Right lobe of liver (tissue), 6 donors: ENCODE results near the gene MGRN1. TPM values are rescaled to one million over a fixed set of nuclear protein-coding genes. Genes with fewer than 3 reads are reported as not detected.

Experiments used
- ATAC-seq, 4 donors: fragments of 200-7000 bp; cut with Tn5 transposase; one replicate each; pipeline ENCODE4 v1.9.1; 2020; ENCODE audit warnings: mild to moderate bottlenecking in 4 of 4, moderate library complexity in 4 of 4
- DNase-seq, 3 donors: peaks; one replicate each; pipeline ENCODE4 v3.0.0-alpha.2; 2020
- H3K27ac ChIP-seq, 3 donors: fragments of 200-600 bp; one replicate each; pipeline ENCODE4 v1.8.0; 2022
- H3K27me3 ChIP-seq, 2 donors: fragments of 200-600 bp; one replicate each; pipeline ENCODE4 v1.8.0; 2022
- H3K36me3 ChIP-seq, 4 donors: fragments of 200-600 bp; sonication (generic) in 1 of 4; one replicate each; pipeline versions ENCODE4 v1.5.1 to v1.8.0; 2017 to 2022; ENCODE audit warnings: control low read depth in 1 of 4
- H3K4me1 ChIP-seq, 4 donors: fragments of 200-600 bp; sonication (generic) in 1 of 4; one replicate each; pipeline versions ENCODE4 v1.5.1 to v1.8.0; 2017 to 2022; ENCODE audit warnings: control low read depth in 1 of 4
- H3K4me3 ChIP-seq, 3 donors: fragments of 200-600 bp; one replicate each; pipeline ENCODE4 v1.8.0; 2022
- H3K9me3 ChIP-seq, 4 donors: fragments of 200-600 bp; sonication (generic) in 1 of 4; one replicate each; pipeline versions ENCODE4 v1.5.1 to v1.8.0; 2017 to 2022; ENCODE audit warnings: control low read depth in 1 of 4
- CTCF ChIP-seq, 4 donors: fragments of 200-600 bp in 3 of 4; fragments of 450-650 bp in 1 of 4; IDR thresholded peaks; one replicate each; pipeline versions ENCODE4 v1.5.1 to v1.8.0; 2016 to 2022; ENCODE audit warnings: antibody characterized with exemption in 4 of 4, mild to moderate bottlenecking in 2 of 4
- POLR2A ChIP-seq: fragments of 450-650 bp; IDR thresholded peaks from one replicate; pipeline ENCODE4 v1.6.1; 2017; ENCODE audit warnings: antibody characterized with exemption, mild to moderate bottlenecking
- WGBS: methylation state at CpG from one replicate; pipeline ENCODE4 v1.1.6; 2018; ENCODE audit warnings: low coverage, low lambda C conversion rate; ENCODE audit not compliant: insufficient coverage; ENCODE audit errors: missing lambda C conversion rate; 5-methylcytosine and 5-hydroxymethylcytosine counted together
- intact Hi-C, 2 donors: fragments of 100-400 bp; cut with DNase I; formaldehyde crosslinking; loops; one replicate each; pipeline versions ENCODE4 v1.11.2 to v1.14.1; 2022
- long read RNA-seq: library from polyadenylated mRNA; unstranded; transcript quantifications from one replicate; pipeline ENCODE4 v2.0.0, GENCODE V29; 2019
- total RNA-seq, 6 experiments: library from RNA; depleted of rRNA in 2 of 6; stranded (reverse); fragments of >200 nt in 2 of 6; fragmentation: NEBNext Ultra II Directional in 3 of 6; extraction: Animal tissue kit (Norgen Biotek cat#: 25700) in 3 of 6; gene quantifications; one replicate each; pipeline versions ENCODE4 v1.1.0 to v1.2.4, GENCODE V29; 2016 to 2023
- donor health status: DM: no; HTN: yes; CAD: no.
- donor health status: DM: no; HTN: no; CAD: no.
- donor health status: DM: no; HTN: no; CAD: no.
- donor health status: DM: no; HTN: yes; CAD: no.
- donor health status: DM: no; HTN: yes; CAD: no.

MGRN1 gene
- 10 to 100 TPM; 42.5 to 67.3 (median 49.5) TPM for total RNA-seq
- long read RNA-seq, partial matches to known transcripts: 0 of 1 reads
- long read RNA-seq, other reads (novel, unspliced or antisense): 1 of 1 reads

GRCh38 chr16:4624015-4624826 is at the start of gene MGRN1:
Gene MGRN1 (plus strand): TSS chr16:4624826. CDS start chr16:4624961, 135 bp downstream.
- peak; percentile 96 to 97 (median 97) for DNase-seq
- no peak for TF ChIP-seq POLR2A
- peak; percentile 93 to 96 (median 95) for TF ChIP-seq CTCF (IDR thresholded peaks at IDR 0.05)
- intact Hi-C loops: no loop called here
- peak within 1 kb of the TSS; percentile 92 to 99 (median 97) for H3K4me3 ChIP-seq
- H3K9me3 ChIP-seq: no peaks in the 10 kb centered on the region
- peaks cover 0 to 29% (median 11%) of the 10 kb centered on the region in 4 donors for H3K4me1 ChIP-seq
- H3K36me3 ChIP-seq: no peaks in the 10 kb centered on the region
- peak; percentile 91 to 97 (median 92) for ATAC-seq
- no peaks in the 10 kb centered on the region for H3K27me3 ChIP-seq
- WGBS: 1% methylated on average over 16 of the region's 42 CpGs
- H3K27ac ChIP-seq: peak within 1 kb of the TSS; percentile 95 to 99 (median 99)

- DNase-seq: no peak
- intact Hi-C loops: no loop called here
- no peak overlapping the region for H3K27ac ChIP-seq
- no peaks in the 10 kb centered on the region for H3K9me3 ChIP-seq
- H3K4me1 ChIP-seq: no peaks in the 10 kb centered on the region
- no peak for TF ChIP-seq CTCF (IDR thresholded peaks at IDR 0.05)
- no peak for TF ChIP-seq POLR2A
- 34% methylated on average over 3 of the region's 11 CpGs for WGBS
- no peak overlapping the region for H3K4me3 ChIP-seq
- no peaks in the 10 kb centered on the region for H3K27me3 ChIP-seq
- peak in 1 of 4 donors; percentile 47 for ATAC-seq
- no peaks in the 10 kb centered on the region for H3K36me3 ChIP-seq
Measured at GRCh38 chr16:4574919-4575705, 49.5 kb upstream of the MGRN1 start.

GRCh38 chr16:4576008-4576407 is 48.6 kb upstream of the MGRN1 start:
- no peak overlapping the region for H3K27ac ChIP-seq
- peak in 1 of 4 donors; percentile 11 for ATAC-seq
- intact Hi-C loops: no loop called here
- H3K36me3 ChIP-seq: no peaks in the 10 kb centered on the region
- H3K4me1 ChIP-seq: no peaks in the 10 kb centered on the region
- TF ChIP-seq CTCF (IDR thresholded peaks at IDR 0.05) (no peak), POLR2A (no peak)
- H3K9me3 ChIP-seq: no peaks in the 10 kb centered on the region
- no peak overlapping the region for H3K4me3 ChIP-seq
- no peak for DNase-seq
- no peaks in the 10 kb centered on the region for H3K27me3 ChIP-seq
- 96% methylated on average over 4 of the region's 15 CpGs for WGBS

GRCh38 chr16:4578961-4579530 is 45.6 kb upstream of the MGRN1 start:
- H3K9me3 ChIP-seq: no peaks in the 10 kb centered on the region
- H3K4me3 ChIP-seq: no peak overlapping the region
- DNase-seq (no peak), ATAC-seq (no peak)
- no peak overlapping the region for H3K27ac ChIP-seq
- H3K36me3 ChIP-seq: no peaks in the 10 kb centered on the region
- no peaks in the 10 kb centered on the region for H3K27me3 ChIP-seq
- intact Hi-C loops: no loop called here
- 85% methylated on average over 6 of the region's 13 CpGs for WGBS
- H3K4me1 ChIP-seq: no peaks in the 10 kb centered on the region
- TF ChIP-seq CTCF (IDR thresholded peaks at IDR 0.05): no peak
